Measurements from ENCODE around the gene GSTP1.

The GSTP1 gene

DNA sequence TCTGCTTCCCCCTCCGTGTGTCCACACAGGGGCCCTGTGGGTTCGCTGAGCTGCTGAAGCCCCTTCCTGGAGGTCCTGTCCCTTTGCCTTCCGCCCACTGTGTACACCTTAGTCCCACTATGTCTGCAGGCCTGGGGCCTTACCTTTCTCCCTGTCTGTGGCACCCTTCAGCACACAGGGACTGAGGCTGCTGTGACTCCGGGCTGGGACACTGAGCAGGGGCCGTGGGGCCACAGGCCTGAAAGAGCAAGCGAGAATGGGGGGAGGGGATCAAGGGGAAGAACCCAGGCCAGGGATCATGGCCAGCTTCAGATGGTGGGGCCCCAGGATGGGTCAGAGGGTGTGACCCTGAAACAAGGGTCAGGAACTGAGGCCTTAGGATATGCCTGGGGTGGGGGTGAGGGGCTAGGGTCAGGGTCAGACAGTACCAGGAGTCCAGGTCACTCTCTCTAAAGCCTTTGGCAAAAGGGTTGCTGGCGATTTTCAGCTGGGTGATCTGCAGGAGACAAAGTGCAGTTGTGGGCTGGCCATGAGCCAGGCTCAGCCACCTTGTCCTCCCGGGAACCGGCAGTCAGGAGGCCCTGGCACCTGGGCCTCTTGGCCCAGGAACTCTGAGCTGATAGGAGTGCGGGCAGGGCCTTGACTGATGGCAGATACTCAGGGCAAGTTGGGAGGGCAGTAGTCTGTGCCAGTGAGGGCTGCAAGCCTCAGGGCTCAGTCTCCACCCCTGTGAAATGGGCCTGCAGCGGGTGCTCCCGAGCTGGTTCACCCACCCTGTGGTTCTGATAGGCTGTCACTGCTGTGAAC lies 48.8 kb downstream of the GSTP1 start:
- DNase-seq, result no peak

DNA sequence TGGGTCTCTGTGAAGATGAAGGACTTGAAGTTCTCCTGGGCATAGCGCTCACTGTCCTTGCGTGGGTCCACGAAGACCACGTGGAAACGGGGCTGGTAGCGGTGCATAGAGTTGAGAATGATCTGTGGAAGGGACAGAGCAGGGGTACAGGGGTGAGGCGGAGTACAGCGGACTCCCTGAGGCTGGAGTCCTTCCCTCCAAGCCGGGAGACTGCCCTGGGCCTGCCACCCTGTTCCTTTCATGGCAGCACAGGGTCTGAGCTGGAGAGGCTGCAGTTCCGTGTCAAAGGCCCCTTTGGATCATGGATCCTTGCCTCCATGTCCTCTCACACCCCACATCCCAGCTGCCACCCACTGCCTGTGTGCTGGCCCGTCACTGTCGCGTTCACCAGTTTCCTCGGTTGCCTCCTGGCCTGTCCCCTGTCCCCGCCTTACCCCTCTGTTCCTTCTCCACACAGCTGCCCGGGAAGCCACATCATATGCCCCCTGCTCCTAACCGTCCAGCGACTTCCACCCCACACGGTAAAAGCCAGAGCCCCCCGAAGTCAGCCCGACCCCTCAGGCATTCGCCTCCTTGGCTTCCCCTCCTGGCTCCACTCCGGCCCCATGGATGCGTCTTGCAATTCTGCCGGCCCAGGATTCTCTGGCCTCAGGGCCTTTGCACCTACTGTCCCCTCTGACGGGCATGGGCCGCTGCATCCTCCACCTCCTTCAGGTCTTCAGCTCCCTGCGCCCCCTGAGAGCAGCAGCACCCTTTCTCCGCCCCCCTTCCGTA lies 49.6 kb downstream of the GSTP1 start:
- DNase-seq, result no peak

DNA sequence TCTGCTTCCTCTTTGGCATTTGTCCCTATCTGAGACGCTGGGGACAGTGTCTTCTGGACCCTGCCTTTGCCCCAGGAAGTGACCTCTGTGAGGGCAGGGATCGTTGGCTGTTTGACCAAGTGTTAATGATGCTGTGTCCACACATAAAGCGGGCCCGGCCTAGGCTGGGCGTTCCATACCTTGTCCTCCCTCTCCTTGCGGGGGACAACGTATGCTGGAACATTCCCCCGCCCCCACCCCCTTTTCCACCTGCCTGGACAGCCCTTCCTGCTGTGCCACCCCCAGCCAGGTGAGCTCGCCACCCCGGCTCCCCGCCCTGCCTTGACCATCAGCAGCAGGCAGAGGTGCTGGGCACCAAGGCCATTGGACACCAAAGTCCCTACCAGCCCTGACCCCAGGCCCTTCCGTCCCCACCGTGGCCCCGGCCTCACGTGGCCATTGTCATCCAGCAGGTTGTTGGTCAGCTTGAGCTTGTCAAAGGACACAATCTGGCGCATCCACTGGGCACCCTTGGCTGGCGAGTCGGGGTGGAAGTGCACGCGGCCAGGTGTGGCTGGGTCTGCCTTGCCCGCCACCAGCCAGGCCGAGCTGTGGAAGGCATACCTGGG lies 50.2 kb downstream of the GSTP1 start:
- no peak for DNase-seq

DNA sequence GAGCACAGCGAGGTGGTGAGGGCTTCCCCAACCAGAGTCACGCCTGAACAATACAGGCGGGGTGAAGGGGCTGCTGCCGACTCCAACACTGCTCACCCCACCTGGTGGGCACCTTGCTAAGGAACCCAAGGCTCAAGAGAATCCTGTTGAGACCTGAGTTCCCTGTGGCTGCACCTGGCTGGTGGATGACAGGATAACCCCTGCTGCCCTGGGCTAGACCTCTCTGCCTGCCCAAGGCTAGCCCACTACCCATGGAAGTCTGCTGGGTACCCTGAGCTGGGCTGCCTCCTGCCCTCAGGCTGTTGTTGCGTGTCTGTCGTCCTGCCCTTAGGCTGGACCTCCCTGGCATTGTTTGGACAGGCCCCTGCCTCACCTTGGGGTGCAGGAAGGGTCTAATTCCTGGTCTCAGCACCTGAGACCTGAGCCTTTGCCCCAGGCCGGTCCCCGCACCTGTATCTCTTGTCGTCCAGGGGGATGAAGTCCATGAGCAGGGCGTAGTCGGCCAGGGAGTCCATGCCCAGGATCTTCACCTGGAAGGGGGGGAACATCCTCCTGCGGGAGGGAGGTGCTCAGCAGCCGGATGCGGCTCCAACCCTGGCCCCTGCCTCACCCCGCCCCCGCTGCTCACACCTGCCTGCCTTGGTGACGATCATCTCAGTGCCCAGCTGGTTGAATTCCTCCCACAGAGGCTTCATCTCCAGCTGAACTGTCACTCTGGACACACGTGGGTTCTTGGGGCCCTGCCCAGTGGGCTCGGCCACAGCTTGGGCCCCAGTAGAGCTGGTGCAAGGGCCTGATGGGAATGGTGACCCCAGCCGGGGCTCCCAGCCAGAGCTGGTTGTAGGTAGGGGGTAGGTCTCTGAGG lies 51.0 kb downstream of the GSTP1 start:
- no peak for DNase-seq

DNA sequence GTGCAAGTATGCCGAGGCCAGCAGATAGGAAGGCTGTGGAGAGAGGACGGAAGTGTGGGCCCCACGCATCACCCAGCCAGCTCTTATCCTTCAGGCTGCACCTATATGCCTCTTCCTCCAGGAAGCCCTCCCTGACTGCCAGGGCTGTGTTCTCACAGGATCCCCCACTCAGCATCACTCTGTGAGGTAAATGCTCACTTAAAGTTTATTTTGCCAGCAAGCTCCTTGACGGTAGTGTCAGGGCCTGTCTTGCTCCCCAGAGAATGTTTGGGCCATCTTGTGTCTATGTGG lies 51.6 kb downstream of the GSTP1 start:
- DNase-seq, result no peak
